Fibroblast of skin of left quadriceps (primary cell): Measurements from ENCODE around the gene BTN1A1.
"Not testable (repeated sequence)": the region's sequence is repeated elsewhere in the genome, so short reads cannot be mapped to it uniquely, and the experiment has no call there.

ENCODE experiments used
- DNase-seq, 2 experiments: peaks; one replicate each; pipeline ENCODE4 v3.0.0-alpha.2; 2013; ENCODE audit warnings: low read depth in 2 of 2

The BTN1A1 gene

DNA sequence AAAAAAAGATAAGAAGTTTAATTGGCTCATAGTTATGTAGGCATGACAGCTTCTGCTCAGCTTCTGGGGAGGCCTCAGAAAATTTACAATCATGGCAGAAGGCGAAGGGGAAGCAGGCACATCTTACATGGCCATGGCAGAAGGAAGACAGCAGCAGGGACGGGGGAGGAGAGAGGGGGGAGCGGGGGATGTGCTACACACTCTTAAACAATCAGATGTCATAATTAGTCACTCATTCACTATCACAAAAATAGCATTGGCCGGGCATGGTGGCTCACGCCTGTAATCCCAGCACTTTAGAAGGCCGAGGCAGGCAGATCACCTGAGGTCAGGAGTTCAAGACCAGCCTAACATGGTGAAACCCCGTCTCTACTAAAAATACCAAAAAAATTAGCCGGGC lies 10.9 kb downstream of the BTN1A1 start:
- not testable (repeated sequence) for DNase-seq

DNA sequence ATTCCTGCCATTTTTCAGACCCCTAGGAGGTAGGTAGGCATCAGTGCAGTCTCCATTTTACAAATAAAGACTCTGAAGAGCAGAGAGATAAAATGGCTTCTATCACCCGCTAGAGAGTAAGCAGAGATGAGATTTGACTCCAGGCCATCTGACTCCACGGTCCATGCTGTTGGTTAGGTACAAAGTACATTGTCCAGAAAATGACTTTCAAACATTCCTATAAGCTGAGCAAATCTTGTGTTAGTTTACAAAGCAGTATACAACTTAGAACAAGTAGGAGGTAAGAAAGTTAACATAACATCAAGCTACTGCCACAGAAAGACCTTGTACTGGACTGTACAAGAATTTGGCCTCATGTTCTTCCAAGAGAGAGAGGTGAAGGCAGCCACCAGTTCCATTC lies 14.9 kb downstream of the BTN1A1 start:
- DNase-seq = no peak

DNA sequence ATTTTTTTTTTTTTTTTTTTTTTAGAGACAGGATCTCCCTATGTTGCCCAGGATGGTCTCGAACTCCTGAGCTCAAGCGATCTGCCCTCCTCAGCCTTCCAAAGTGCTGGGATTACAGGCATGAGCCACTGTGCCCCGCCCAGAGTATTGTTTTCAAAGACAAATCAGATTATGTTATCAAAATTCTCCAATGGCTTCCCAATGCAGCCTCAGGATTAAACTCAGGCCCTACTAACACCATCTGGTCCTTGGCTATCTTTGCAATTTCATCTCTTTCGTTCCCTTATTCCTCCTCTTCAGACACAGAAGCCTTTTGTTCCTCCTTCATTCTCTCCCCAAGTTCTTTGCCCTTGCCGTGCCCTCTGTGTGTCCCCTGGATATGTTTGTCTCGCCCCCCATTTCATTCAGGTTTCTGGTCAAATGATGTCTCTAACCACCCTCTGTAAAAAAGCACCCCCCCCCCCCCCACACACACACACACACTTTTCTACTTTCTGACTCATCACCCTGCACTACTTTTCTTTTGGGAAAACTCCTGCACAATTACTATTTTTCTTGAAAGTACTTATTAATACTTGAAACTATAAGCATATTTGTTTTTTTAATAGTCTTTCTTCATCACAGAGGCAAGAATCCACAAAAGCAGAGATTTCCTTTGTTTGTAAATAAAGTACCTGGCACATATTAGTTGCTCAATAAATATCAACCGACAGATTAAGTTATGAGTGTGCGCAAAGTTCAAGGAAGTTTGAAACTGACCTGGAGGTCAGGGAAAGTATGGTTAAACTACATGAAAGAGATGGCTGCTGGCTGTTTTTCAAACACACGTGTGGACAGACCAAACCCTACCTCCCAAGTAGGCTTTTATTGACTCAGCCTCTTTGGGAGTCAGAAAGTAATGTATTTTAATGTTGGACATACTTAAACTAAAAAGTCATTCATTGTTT lies 16.7 kb downstream of the BTN1A1 start:
- no peak for DNase-seq

DNA sequence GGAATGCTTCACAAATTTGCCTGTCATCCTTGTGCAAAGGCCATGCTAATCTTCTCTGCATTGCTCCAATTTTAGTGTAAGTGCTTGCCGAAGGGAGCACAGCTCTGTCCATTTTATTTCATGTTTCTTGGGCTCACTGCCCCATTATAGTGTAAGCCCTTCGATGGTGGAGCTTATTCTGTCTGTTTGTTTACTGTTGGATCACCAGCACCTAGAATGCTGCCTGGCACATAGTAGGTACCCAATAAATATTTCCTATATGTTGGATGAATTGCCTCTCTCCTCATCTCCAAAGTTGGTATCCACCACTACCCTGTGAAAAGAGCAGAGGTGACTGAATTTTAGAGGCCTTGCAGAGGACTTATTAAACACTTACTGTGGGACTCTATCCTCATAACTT lies 19.3 kb downstream of the BTN1A1 start:
- DNase-seq = no peak

DNA sequence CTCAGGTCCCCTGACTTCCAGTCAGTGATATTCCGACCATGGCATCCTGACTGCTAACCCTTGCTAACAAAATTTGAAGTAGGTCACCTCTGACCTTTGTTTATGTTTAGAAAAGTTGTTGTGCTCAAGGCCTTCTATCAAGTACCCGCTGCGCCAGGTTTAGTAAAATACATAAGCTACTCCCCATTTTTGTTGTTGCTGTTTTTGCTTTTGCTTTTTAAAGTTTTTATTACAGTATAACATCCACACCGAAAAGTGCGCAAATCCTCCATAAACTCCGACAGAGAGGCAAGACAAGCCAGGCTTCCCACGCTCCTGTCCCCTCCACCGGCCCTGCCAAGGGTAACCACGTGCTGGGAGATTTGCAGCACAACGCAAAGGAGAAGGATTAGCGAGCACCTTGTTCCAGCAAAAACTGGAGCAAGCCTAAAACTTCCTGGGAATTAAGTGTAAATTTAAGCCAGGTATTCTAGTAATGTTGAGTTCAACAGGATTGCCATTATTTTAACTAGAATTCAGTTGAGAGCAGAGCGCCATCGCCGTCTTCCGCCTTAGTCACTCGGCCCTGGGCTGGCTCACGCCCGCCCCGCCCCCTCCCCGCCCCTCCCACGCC lies 20.2 kb downstream of the BTN1A1 start:
- no peak for DNase-seq

DNA sequence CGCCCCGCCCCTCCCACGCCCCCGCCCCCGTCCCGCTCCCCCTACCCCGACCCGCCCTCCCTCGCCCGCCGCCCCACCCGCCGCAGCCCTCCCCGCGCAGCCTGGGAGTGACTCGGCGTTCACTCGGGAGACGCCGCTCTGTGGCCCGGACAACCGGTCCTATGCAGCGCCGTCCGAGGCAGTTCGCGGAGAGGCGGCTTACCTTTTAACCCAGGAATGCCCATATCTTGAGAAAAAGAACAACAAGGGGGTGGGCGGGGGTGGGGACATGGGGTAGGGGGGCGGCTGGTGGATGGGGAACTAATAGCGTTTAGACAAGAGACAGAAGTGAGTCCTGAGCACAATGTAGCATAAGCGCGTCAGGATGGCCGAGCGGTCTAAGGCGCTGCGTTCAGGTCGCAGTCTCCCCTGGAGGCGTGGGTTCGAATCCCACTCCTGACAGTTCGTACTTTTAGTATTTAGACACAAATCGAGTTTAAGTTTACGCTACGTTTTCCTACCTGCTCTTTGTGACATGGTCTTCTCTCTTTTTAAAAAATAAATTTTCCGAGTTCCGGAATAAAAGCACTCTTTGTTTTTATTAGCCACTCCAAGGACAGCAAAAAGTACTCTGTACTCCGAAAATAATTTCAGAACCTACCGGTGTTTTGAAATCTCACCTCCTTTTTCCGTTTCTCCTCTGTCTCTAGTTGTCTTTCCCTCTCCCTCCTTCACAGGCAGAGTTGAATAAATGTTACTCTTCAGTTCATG lies 20.9 kb downstream of the BTN1A1 start:
- DNase-seq = peak; percentile 77 to 78

DNA sequence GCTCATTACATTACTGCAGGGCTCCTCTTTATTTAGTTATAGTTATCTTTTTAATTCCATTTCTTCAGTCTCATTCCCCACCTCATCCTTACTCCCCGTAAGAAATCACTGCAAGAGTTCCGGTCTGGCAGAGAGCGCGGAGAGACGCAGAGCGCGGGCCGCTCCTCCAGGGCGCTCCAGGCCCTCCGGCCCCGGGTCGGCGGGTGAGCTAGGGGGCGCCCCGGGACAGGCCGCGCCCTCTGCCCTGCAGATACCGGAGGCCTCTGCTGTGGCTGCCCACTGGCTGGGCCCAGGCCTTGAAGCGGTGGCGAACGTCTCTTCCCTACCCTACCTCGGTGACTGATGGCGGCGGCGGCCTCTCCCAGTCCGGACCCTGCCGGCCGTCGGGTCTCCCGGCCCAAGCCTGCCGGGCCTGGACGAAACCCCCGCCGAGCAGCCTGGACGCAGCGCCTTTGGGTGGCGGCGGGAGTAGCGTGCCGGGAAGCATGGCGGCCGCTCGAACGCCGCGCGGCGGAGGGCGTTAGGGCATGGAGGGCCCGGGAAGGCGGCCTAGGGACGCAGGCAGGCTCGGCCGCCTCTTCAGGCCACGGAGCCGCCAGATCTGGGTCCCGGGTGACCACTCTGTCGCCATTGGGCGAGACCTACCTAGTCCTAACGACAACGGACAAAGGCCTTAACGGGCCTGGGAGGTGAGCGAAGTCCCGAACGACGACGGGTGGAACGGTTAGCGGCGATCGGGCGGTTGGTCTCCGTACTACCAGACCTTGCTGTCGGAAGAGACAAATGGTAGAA lies 21.7 kb downstream of the BTN1A1 start:
- peak; percentile 31 to 37 for DNase-seq

DNA sequence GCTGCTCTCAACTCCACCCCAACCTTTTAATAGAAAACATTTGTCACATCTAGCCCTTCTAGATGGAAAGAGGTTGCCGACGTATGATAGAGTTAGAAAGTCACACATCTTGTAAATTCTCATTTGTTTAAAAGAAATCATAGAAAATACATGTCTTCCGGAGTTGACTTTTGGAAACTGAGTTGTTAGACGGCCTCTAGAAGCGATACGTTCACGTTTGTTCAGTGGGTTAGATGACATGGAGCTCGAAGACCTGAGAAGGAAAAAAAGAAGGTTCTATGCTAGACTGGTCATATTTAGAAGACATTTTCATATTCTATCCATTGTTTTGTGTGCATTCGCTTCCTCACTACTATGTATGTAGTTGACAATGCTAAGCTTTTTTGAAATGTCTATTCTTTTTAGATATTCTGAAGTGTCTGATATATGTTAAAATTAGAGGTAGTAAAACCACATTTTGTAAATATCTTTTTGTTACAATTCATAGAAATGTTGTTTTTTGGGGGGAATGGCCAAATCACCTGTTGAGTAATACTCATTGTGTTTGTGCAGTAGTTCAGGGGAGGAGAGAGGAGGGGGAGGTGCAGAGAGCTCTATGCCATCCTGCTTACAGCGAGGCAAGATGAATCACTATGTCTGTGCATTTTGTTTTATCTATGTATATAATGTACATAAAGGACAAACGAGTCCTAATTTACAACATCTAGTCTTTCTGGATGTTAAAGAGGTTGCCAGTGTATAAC lies 22.6 kb downstream of the BTN1A1 start:
- DNase-seq = not testable (repeated sequence)

DNA sequence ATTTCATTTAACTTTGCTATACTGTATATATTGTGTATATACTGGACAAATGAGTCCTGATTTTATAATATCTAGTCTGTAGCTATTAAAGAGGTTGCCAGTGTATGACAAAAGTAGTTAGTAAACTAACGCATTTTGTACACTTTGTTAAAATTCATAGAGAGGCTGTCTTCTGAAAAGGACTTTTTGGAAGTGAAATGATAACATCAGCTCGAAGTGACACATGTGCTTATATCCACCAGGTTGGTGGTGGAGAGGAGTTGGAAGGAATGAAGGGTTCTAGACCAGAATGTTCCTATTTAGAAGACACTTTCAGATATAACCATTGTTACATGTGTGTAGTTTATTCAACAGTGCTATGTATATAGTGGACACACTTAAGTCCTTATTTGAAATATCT lies 24.2 kb downstream of the BTN1A1 start:
- DNase-seq = not testable (repeated sequence)

DNA sequence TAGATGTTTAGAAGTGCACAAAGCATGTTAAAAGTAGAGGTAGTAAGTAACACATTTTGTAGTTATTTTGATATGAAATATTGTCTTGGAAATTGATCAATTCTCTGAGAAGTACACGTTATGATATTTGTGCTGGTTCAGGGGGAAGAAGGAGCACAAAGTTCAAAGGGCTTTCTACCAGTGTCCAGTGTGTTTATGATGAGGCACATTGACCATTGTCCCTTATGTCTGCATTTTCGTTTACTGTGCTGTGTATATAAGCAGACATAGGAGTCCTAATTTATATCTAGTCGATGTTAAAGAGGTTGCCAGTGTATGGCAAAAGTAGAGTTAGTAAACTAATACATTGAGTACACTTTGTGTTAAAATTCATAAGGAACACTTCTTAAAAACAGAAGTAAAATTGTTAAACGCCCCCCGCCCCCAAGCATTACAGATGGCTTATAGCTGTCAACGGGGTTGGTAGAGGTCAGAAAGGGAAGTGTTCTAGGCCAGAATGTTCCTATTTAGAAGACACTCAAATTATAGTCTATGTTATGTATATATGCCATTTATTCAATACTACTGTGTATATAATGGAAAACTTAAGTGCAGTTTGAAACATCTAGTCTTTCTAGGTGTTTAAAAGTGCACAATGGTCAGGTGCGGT lies 24.7 kb downstream of the BTN1A1 start:
- DNase-seq = no peak

DNA sequence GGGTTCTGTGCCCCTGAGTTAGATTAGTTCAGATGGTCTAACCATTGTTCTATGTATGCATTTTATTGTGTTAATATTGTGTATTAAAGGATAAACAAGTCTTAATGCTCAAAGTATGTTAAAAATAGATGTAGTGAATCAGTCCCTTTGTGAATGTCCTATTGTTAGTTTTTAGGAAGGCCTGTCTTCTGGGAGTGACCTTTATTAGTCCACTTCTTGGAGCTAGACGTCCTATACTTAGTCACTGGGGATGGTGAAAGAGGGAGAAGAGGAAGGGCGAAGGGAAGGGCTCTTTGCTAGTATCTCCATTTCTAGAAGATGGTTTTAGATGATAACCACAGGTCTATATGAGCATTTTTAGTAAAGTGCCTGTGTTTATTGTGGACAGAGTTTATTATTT lies 25.7 kb downstream of the BTN1A1 start:
- DNase-seq = no peak

DNA sequence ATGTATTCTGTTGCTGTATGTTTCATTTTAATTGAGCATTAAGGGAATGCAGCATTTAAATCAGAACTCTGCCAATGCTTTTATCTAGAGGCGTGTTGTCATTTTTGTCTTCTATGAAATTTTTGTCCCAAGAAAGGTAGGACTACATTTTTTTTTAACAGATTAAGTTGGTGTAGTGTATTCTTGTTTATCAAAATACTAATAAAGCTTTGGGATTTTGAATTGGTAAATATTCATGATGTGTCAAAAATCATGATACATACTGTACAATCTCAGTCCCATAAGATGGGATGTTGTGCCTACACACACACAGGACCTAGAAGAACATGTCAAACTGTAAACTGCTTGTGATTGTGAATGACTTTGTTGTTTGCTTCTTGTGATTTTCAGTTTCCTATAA lies 26.8 kb downstream of the BTN1A1 start:
- DNase-seq = no peak

DNA sequence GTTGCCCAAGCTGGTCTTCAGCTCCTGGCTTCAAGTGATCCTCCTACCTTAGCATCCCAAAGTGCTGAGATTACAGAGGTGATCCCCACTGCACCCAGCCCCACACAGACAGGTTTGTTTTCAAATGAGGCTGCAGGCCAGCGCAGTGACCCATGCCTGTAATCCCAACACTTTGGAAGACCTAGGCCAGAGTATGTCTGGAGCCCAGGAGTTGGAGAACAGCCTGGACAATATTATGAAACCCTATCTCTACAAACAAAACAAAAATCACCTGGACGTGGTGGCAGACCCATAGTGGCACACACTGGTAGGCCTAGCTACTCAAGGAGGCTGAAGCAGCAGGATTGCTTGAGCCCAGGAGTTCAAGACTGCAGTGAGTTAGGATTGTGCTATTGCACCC lies 30.1 kb downstream of the BTN1A1 start:
- no peak for DNase-seq

DNA sequence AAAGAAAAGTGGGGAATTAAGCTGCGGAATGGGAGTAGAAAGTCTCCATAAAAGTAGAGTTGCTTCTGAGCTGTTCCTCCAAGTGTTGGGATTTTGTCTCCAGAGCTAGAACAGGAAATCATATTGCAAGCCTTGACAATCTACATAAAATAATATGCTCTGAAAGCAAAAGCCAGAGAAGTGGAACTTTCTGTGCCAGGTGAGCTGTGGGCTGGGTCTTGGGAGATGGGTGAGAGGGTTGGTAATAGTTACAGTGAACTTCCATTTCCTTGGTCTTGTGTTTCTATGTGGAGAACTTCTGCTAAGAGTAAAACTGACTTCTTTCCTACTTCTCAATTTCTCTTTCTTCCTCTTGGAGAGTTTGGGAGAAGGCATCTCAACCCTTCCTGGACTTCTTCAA lies 31.8 kb downstream of the BTN1A1 start:
- no peak for DNase-seq

DNA sequence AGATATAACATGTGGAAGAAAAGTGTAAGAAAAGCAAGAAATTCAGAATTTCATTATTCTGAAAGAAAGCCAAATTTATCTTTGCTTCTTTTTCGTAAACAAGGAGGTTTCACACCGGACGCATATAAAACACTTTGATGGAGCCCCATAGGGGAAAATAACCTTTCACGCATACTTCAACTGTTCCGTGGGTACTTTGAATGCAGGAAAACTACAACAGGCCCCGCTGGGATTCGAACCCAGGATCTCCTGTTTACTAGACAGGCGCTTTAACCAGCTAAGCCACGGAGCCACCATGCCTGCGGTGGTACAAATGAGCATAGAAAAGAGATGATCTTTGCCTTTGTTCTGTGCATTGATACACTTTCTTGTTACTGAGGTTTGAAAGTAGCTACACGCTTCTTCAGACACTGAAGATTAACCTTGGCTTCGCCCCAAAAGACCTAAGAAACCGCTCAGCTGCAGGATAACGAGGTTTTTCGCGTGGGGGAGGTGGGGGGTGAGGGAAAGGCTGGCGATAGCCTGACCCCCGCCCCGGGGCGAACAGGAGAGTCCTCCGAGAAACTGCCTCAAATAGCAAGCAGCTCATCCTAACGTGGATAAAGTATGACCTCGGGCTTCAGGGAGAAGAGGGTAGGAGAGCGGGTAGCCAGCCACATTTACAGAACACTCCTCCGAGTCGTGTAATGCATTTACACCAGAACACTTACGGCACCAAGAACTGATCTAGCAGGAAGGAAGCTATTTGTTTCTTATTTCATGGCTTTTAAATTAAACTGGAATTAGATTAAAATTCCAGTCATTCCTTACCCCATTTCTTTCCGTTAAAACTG lies 32.8 kb downstream of the BTN1A1 start:
- DNase-seq = peak; percentile 82

DNA sequence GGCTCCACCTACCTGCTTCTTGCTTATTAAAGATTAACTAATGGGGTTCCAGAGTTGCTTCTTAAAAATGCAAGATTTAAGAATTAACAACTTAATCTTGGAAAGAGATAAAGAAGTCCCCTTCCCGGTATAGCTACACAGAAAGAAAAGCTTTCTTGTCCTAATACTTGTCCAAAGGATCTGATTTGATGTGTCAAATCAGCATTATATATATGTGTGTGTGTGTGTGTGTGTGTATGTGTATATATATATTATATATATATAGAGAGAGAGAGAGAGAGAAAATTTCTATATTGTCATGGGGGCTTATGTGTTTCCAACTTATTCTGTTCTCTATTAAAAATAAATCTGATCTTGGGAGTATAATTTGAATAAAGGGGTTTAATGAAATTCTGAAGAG lies 33.4 kb downstream of the BTN1A1 start:
- no peak for DNase-seq

DNA sequence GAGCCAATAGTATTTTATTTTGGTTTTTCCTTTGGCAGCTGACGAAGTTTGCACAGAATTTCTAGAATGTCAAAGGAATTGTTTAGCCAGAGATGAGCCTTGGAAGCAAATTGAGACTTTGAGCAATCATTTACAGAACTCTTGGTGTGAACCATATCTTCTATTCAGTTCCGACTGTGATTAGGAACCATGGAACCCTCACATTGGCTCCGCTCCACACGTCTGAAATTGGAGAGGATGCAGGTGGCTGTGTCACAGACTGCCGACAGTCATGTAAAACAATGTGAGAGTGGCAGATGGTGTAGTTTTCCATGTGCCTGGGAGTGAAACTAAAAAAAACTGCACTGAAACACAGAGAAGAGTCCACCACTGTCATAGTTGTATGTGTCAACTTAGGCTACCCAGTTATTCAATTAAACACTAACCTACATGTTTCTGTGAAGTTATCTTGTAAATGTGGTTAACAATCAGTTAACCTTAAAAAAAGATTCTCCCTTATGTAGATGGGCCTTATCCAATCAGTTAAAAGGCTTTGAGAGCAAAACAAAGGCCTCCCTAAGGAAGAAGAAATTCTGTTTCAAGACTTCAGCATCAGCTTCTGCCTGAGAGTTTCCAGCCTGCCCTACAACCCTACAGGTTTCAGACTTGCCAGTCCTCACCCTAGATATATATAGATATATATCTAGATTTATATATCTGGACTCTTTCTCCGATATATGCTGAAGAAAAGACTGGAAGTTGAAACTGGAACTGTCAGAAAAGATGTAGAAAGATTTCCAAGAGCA lies 34.8 kb downstream of the BTN1A1 start:
- DNase-seq = no peak

DNA sequence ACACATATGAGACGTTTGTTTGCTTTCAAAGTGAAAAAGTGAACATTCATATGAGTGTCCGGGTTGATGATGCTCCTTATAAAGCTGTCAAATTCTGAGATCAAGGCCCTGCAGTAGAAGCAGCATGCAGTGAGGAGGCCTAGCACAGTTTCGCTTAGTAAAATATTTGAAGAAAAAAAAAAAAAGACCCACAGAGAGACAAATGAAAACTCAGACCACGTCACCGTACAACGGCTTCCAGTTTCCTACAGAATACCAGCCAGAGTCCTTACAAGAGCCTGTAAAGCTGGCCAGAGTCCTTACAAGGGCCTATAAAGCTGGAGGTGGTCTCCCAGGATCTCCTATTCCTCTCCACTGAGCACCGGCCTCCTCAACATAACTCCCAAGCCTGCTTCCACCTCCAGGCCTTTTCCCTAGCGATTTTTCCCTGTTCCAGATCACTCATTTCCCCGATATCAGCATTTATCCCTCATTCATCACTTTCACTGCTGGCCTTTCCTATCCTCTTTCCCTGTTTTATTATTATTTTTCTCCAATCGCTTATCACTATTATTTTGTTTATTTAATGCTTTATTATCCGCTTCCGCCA lies 36.6 kb downstream of the BTN1A1 start:
- peak; percentile 55 for DNase-seq
